ENCODE data around the gene PARP3.
"Not testable (repeated sequence)": the region's sequence is repeated elsewhere in the genome, so short reads cannot be mapped to it uniquely, and the experiment has no call there.

PARP3 gene

DNA sequence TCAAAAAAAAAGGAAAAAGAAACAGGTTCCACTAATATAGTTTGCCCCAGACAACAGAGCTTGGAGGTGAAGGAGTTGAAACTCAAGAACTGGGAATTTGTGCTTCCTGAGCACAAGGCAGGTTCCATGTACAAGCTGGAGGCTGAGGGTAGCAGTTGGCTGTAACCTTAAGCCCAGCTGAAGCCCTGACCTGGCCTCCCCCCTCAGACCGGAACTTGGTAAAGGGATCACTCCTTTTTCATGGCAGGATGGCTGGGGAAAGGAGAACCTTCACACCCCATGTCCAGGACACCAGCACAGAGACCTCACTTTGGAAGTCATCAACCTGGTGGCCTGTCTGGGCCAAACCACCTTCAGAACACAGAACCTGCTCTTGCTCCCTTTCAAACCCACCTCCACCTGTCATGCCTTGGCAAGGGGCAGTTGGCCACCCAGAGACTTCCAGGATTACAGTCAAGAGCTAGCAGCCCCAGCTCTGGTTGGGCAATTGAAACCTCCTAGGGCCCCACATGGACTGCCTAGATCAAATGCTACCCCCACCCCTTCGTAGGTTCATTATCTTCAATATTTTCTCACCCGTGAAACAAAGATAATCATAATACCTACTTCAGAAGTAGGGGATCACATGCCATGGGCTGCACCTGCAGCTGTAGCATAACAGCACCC is 50.0 kb downstream of the PARP3 start:
- Histone ChIP-seq H3K4me3 (peak overlapping the region in 6 of 10 experiments; percentile 19 to 94 (median 66); a peak in 8 of 20 replicates), H3K9me3 (replicated peaks in 1 of 11) (no peaks in the 10 kb centered on the region), H3K9ac (peak overlapping the region; percentile 7 to 99 (median 72); a peak in 18 of 22 replicates), H3K4me1 (peaks cover 37 to 46% (median 38%) of the 10 kb centered on the region in 10 experiments), H3K27ac (peak overlapping the region in 10 of 11 experiments; percentile 3 to 96 (median 49); a peak in 13 of 22 replicates), H3K27me3 (no peaks in the 10 kb centered on the region), H3K36me3 (peaks cover 40 to 51% (median 42%) of the 10 kb centered on the region in 11 experiments), H3K4me2 (peak overlapping the region; percentile 65 to 100 (median 100)), H4K20me1 (peaks cover 35 to 79% (median 60%) of the 10 kb centered on the region in 11 experiments; a peak in 21 of 22 replicates)
- TF ChIP-seq Cebpa-rat (IDR thresholded peaks at IDR 0.05): no peak

DNA sequence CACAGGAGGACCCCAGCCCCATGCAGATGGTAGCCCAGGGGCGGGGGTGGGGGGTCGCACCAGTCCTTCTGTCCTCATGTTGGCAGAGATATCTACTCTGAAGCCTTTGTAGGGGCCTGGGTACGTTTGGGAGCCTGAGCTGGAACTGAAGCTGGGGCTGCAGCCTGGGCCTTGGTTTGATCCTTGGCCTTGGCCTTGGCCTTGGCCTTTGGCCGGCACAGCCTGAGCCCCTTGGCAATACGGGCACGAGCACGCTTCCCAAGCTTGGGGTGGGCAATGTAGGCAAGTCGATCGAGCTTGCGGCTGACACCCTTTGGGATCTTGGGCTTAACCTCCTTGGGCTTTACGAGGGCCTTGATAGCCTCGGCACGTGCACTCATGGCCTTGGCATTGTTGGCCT is 51.5 kb downstream of the PARP3 start:
- H3K9me3 ChIP-seq (replicated peaks in 1 of 11); H3K27me3 ChIP-seq: not testable (repeated sequence)
- Histone ChIP-seq H3K4me2 (peak overlapping the region; percentile 97 to 100 (median 100)), H3K27ac (peak overlapping the region in 5 of 11 experiments; percentile 91 to 96 (median 95); a peak in 8 of 22 replicates), H3K36me3 (peaks cover 40 to 51% (median 42%) of the 10 kb centered on the region in 11 experiments), H3K4me3 (peak overlapping the region in 9 of 10 experiments; percentile 81 to 97 (median 90); a peak in 16 of 20 replicates), H3K9ac (peak overlapping the region; percentile 94 to 99 (median 97); a peak in 21 of 22 replicates), H4K20me1 (peaks cover 35 to 64% (median 57%) of the 10 kb centered on the region in 11 experiments; a peak in 21 of 22 replicates), H3K4me1 (peaks cover 37 to 46% (median 38%) of the 10 kb centered on the region in 10 experiments)

DNA sequence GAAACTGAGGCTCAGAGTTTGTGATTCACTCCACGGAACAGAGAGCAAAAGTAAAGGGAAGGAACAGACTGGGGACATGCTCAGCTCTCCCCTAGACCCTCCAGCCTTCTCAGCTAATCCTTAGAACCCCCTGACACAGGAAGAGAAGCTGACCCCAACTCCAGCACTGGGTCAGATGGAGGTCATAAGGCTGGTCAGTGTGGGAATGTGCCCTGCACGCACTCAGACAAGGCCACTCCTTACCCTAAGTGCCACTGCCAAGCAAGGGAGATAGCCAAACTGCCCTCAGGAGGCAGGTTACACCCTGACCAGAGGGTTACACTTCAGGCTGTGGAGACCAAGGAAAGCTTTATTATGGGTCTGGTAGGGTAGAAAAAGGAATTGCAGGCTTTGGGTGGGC is 52.4 kb downstream of the PARP3 start:
- no peaks in the 10 kb centered on the region for H3K27me3 ChIP-seq
- H4K20me1 ChIP-seq: peaks cover 35 to 56% (median 48%) of the 10 kb centered on the region in 11 experiments; a peak in 21 of 22 replicates
- H3K4me3 ChIP-seq: peak overlapping the region; percentile 75 to 97 (median 90)
- H3K4me2 ChIP-seq: peak overlapping the region; percentile 97 to 100 (median 100)
- H3K36me3 ChIP-seq: peaks cover 40 to 51% (median 42%) of the 10 kb centered on the region in 11 experiments
- H3K27ac ChIP-seq: peak overlapping the region; percentile 85 to 98 (median 95)
- peaks cover 37 to 46% (median 38%) of the 10 kb centered on the region in 10 experiments for H3K4me1 ChIP-seq
- TF ChIP-seq Cebpa-rat (IDR thresholded peaks at IDR 0.05): no peak
- no peaks in the 10 kb centered on the region for H3K9me3 ChIP-seq (replicated peaks in 1 of 11)
- peak overlapping the region; percentile 94 to 99 (median 97) for H3K9ac ChIP-seq

DNA sequence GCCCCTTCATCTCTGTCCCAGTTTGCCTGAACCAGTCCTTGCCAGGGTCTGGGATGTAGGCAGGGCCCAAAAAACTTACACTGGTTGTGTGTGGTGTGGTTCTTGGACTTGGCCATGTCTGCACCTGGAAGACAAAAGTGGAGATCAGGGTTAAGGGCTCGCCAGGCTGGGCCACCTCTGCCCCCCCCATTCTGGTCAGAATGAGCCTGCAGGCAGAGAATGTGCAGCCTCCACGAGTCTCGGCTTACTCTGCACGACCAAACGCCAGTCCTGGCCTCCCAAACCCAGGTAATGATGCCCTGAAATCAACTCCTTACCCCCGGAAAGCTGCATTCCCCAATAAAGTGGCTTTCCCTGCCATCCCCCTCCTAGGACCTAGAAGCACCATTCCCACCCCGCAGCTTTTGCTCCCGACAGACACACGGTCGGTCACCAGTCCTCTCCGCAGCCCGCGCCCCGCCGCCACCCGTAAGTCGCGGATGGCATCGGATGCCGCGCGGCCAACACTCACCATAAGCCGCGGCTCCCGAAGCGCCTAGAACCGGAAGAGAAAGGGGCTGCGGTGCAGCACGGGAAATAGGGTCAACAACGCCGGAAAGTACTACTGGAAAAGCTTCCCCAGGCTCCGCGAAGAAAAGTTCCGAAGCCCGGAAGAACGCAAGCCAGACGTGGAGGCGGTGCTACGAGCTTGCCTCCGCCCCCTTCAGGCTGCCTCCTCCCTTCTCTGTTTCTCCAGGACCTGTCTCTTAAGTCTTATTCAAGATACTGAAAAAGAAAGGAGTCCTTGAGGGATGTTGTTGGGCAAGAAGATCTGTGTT is 53.4 kb downstream of the PARP3 start, which contains the start of gene RPL29:
TSS of gene RPL29 (minus strand) at position 550 of the 818 bp plus-strand sequence. CDS start at position 116, 434 bp downstream.
- Histone ChIP-seq H4K20me1 (peaks cover 33 to 45% (median 39%) of the 10 kb centered on the region in 11 experiments; a peak in 21 of 22 replicates), H3K4me1 (peaks cover 37 to 48% (median 44%) of the 10 kb centered on the region in 10 experiments), H3K4me3 (peak within 1 kb of the TSS; percentile 75 to 97 (median 90)), H3K9ac (peak within 1 kb of the TSS; percentile 94 to 99 (median 97)), H3K4me2 (peak within 1 kb of the TSS; percentile 97 to 100 (median 100)), H3K36me3 (peaks cover 40 to 45% (median 42%) of the 10 kb centered on the region in 11 experiments), H3K27me3 (no peaks in the 10 kb centered on the region), H3K9me3 (replicated peaks in 1 of 11) (no peaks in the 10 kb centered on the region), H3K27ac (peak within 1 kb of the TSS; percentile 85 to 98 (median 95))
- TF ChIP-seq Cebpa-rat (IDR thresholded peaks at IDR 0.05): no peak

DNA sequence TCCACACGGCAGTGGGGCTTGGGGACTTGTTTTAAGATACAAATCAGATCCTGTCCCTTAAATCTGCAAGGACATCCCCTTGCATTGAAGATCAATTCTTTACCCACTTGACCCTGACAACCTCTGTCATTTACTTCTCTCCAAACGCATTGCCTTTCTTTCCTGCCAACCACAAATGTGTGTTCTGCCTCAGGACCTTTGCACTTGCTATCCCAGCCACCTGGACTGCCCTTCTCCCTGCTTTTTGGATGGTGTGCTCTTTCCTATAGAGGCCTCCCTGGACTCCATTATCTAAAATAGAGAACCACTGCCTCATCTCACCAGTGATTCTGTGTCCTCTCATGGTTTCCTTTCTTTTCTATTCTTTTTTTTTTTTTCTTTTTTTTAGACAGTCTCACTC is 55.0 kb downstream of the PARP3 start:
- no peak for TF ChIP-seq Cebpa-rat (IDR thresholded peaks at IDR 0.05)
- Histone ChIP-seq H3K4me3 (no peak overlapping the region), H3K36me3 (peaks cover 29 to 32% (median 31%) of the 10 kb centered on the region in 11 experiments), H3K27me3 (no peaks in the 10 kb centered on the region), H4K20me1 (peaks cover 20 to 29% (median 26%) of the 10 kb centered on the region in 11 experiments; a peak in 20 of 22 replicates), H3K4me1 (peaks cover 28 to 52% (median 46%) of the 10 kb centered on the region in 10 experiments), H3K9ac (0 out of 22 replicates have a peak overlapping the region, but pooled peaks of 1 of the 11 experiments have one; percentile 30), H3K27ac (no peak overlapping the region), H3K4me2 (no peak overlapping the region), H3K9me3 (replicated peaks in 1 of 11) (no peaks in the 10 kb centered on the region)

DNA sequence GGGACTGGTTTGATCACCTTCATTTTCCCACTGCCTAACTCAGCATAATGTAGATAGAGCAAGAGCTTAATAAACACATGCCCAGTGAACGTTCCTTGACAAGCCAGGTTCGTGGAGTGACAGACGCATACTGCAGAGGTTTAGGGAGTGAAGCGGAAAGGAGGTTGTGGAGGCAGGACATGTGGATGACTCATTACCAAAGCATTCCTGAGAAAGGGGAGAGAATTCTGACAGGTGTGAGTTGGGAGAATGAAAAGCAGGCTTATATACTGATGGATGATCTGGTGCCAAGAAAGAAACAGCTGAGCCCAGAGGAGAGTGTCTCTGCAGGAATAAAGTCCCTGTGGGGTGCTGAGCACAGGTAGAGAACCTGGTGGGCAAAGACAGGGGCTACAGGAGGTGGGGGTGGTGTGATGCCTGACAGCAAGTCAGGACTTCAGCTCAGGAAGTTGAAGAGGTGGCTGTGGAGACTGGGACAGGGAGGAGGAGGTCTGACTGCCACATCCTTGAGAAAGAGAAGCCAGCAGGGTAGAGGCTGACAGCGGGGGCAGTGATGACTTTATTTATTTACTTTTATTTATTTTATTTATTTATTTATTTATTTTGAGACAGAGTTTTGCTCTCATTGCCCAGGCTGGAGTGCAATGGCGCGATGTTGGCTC is 55.9 kb downstream of the PARP3 start:
- no peak overlapping the region for H3K4me3 ChIP-seq
- H3K36me3 ChIP-seq: peaks cover 20 to 23% (median 22%) of the 10 kb centered on the region in 11 experiments
- H3K4me1 ChIP-seq: peaks cover 20 to 52% (median 39%) of the 10 kb centered on the region in 10 experiments
- H3K27ac ChIP-seq: no peak overlapping the region
- no peak overlapping the region for H3K4me2 ChIP-seq
- H3K9me3 ChIP-seq (replicated peaks in 1 of 11): no peaks in the 10 kb centered on the region
- H4K20me1 ChIP-seq: peaks cover 12 to 20% (median 17%) of the 10 kb centered on the region in 11 experiments; a peak in 18 of 22 replicates
- peak overlapping the region in 2 of 11 experiments; percentile 10 to 51; a peak in 3 of 22 replicates for H3K9ac ChIP-seq
- TF ChIP-seq Cebpa-rat (IDR thresholded peaks at IDR 0.05): no peak
- no peaks in the 10 kb centered on the region for H3K27me3 ChIP-seq
